DOHH2 (cell line): ENCODE results near the gene BBS5.

Experiments
- CTCF ChIP-seq: fragments of 200-600 bp; sonication (generic); IDR thresholded peaks from one replicate; pipeline ENCODE4 v1.5.1; 2014; ENCODE audit warnings: antibody characterized with exemption, mild to moderate bottlenecking, low read depth, low read length; ENCODE audit not compliant: poor library complexity, severe bottlenecking
- EZH2phosphoT487 ChIP-seq: fragments of 200-600 bp; sonication (generic); IDR thresholded peaks from 2 replicates; pipeline ENCODE4 v1.6.1; 2017; ENCODE audit warnings: borderline replicate concordance, mild to moderate bottlenecking, antibody characterized with exemption, low read length, moderate library complexity, mixed read lengths

GRCh38 chr2:169478339-169478738 lies 955 bp upstream of the BBS5 start:
- TF ChIP-seq CTCF (no peak), EZH2phosphoT487 (no peak)
